ENCODE data around the gene MMGT1.

MMGT1 gene

GRCh38 chrX:135973548-135974278 is at the start of gene MMGT1:
TSS of gene MMGT1 (minus strand) at chrX:135973988. CDS start at chrX:135973675, 313 bp downstream.
- peak; percentile 49 to 64 for DNase-seq (ENCODE audit: low read depth in 2 of 2)

- DNase-seq (ENCODE audit: low read depth in 2 of 2) = no peak
These were observed 48.1 kb upstream of the MMGT1 start for GRCh38 chrX:136021903-136022302.

DNA sequence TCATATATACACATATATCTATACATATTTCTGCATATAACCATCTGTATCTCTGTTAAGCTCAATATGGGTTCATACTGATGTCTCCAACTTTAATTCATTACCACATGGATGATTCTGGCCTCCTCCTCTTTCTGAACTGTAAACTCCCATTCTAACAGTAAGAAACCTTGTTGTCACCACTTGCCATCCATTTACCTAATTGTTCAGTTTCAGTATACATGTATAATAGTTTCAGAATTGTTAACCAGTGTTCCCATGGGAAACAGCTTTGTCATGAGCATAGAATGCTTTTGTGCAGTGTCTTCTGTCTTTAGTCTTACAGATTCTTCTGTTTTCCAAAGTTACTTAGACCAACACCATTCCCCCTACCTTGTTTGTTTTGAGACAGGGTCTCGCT is 47.4 kb upstream of the MMGT1 start:
- DNase-seq (ENCODE audit: low read depth in 2 of 2) = no peak

DNA sequence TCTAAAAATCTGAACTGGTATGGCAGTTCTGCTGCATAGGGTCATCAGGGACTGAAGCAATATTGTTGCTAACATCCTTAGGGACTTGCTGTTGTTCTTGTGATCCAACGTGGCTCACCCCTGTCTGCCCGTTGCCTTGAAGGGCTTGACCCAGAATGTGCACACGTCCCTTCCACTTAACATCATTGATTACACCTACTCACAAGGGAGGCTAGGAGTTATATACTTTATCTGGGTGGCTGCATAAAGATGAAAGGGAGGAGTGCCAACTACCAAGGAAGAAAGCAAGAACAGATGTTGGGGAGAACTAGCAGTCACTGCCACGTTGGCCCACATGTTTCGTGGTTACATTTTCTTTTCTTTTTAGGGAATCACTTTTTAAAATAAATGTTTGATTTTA is 45.4 kb upstream of the MMGT1 start:
- no peak for DNase-seq (ENCODE audit: low read depth in 2 of 2)

DNA sequence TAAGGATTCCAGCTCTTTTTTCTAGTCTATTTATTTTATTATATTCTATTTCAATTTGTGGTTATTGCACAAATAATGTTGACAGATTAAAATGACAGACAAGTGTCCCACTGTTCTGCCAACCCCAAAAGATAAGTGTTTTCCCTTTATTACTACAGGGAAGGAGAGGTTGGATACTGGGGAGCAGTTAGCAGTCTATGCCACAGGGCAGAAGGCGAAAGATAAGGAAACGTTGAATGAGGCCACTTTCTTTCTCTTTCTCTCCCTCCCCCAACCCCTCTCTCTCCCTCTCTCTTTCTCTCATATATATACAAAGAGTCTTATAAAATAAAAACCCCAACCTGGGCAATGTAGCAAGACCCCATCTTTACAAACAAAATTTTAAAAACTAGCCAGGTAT is 43.1 kb upstream of the MMGT1 start:
- no peak for DNase-seq (ENCODE audit: low read depth in 2 of 2)

DNA sequence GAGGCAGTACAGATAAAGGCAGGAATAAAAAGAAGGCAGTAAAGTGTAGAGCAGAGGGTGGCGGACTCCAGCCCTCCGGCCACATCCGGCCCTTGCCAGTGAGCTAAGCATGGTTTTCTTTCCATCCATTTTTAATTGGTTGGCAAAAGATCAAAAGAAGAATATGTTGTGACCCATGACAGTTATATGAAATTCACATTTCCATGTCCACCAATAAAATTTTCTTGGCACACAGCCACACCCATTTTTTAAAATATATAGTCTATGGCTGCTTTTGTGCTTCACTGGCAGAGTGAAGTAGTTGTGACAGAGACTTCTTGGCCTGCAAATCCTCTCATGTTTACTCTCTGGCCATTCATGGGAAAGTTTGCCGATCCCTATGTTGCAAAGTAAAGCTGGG is 41.2 kb upstream of the MMGT1 start:
- DNase-seq (ENCODE audit: low read depth in 2 of 2) = no peak

GRCh38 chrX:135988245-135988644 is 14.5 kb upstream of the MMGT1 start:
- DNase-seq (ENCODE audit: low read depth in 2 of 2) = no peak

- DNase-seq (ENCODE audit: low read depth in 2 of 2) = no peak
These were observed 12.2 kb upstream of the MMGT1 start for GRCh38 chrX:135985973-135986310.

DNA sequence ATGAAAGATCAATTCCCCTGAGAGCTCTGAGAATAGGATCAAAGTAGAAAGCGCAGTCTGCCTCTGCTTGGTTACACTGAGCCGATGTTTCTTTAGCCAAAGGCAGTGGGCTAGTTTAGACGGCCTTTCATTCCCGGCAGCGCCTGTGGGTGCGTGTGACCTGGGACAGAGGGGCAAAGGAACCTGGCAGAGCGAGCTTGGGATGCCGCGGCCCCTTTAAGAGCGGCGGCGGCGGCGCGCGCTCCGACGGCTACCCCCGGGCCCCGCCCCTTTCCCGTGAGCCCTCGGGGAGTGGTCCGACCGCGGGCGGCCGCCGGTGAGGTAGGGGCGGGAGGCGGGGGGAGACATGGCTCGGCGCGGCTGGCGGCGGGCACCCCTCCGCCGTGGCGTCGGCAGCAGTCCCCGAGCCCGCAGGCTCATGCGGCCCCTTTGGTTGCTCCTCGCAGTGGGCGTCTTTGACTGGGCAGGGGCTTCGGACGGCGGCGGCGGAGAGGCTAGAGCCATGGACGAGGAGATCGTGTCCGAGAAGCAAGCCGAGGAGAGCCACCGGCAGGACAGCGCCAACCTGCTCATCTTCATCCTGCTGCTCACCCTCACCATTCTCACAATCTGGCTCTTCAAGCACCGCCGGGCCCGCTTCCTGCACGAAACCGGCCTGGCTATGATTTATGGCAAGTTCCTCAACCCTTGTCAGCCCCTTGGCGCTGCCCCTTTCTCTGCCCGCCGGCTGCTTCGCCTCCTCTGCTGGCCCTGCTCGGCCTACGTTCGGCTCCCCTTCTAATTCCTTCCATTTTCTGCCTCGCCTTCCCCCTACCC is 11.6 kb upstream of the MMGT1 start, which contains the start of gene SLC9A6:
TSS of gene SLC9A6 (plus strand) at position 279 of the 816 bp plus-strand sequence. CDS start at position 503, 224 bp downstream.
- DNase-seq (ENCODE audit: low read depth in 2 of 2) = peak; percentile 4 to 11

DNA sequence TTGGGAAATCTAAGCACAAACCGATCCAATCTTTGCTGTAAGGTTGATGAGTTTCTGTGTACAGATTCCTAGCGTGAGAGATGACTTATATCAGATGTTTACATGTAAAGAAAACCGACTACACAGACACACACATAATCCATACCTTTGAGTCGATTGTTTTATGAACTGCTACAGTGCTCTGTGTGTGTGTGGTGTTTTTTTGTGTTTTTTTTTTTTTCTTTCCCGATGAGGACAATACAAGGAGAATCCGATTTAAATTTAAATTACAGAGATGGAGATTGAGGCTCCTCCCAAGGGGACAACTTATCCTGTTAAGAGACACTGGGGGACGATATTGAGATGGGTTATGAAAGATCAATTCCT is 11.0 kb upstream of the MMGT1 start:
- no peak for DNase-seq (ENCODE audit: low read depth in 2 of 2)

- no peak for DNase-seq (ENCODE audit: low read depth in 2 of 2)
These were observed 10.5 kb upstream of the MMGT1 start for GRCh38 chrX:135984256-135984655.

GRCh38 chrX:135982860-135983259 is 9.1 kb upstream of the MMGT1 start:
- no peak for DNase-seq (ENCODE audit: low read depth in 2 of 2)

- no peak for DNase-seq (ENCODE audit: low read depth in 2 of 2)
These were observed 7.9 kb upstream of the MMGT1 start for GRCh38 chrX:135981668-135982067.

- no peak for DNase-seq (ENCODE audit: low read depth in 2 of 2)
These were observed 7.2 kb upstream of the MMGT1 start for GRCh38 chrX:135981010-135981409.

DNA sequence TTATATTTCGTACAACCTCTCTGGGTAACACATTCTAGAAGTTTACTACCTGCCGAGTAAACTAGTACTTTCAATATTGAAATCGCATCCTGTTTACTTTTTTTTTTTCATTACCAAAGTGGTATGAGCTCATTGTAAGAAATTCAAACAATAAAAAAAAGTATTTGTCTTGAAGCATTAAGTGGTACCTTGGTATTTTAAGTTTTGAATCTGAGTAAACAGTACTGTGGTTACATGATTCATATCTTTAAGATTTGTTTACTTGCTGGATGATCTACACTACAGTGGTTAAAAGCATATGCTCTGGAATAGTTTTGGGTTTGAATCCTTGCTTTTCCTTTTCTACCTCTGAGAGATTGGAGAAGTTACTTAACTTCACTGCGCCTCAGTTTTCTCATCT is 3.8 kb upstream of the MMGT1 start:
- DNase-seq (ENCODE audit: low read depth in 2 of 2) = no peak

GRCh38 chrX:135975421-135975820 is 1.6 kb upstream of the MMGT1 start:
- DNase-seq (ENCODE audit: low read depth in 2 of 2) = no peak

GRCh38 chrX:135974279-135974856 is 580 bp upstream of the MMGT1 start:
- DNase-seq (ENCODE audit: low read depth in 2 of 2) = no peak

GRCh38 chrX:135973025-135973547 is 702 bp downstream of the MMGT1 start:
- no peak for DNase-seq (ENCODE audit: low read depth in 2 of 2)

- DNase-seq (ENCODE audit: low read depth in 2 of 2) = no peak
These were observed 22.5 kb downstream of the MMGT1 start for GRCh38 chrX:135951291-135951690.

DNA sequence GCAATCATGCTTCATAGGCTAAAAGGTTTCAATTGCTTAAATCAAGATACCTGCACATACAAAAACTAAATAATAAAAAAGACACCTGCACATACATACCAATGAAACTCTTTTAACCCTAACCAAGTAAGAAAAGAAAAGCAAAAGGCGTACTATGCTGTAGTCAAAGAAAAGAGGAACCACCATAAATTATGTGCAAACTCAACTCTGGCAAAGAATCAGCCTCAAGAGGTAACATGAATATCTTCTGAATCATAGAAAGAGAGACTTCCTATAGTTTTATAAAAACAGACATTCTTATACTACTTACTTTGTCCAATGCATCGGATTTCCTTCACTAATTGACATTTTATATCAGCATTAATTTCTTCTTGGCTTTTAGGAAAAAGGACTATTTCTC is 29.3 kb downstream of the MMGT1 start:
- no peak for DNase-seq (ENCODE audit: low read depth in 2 of 2)

DNA sequence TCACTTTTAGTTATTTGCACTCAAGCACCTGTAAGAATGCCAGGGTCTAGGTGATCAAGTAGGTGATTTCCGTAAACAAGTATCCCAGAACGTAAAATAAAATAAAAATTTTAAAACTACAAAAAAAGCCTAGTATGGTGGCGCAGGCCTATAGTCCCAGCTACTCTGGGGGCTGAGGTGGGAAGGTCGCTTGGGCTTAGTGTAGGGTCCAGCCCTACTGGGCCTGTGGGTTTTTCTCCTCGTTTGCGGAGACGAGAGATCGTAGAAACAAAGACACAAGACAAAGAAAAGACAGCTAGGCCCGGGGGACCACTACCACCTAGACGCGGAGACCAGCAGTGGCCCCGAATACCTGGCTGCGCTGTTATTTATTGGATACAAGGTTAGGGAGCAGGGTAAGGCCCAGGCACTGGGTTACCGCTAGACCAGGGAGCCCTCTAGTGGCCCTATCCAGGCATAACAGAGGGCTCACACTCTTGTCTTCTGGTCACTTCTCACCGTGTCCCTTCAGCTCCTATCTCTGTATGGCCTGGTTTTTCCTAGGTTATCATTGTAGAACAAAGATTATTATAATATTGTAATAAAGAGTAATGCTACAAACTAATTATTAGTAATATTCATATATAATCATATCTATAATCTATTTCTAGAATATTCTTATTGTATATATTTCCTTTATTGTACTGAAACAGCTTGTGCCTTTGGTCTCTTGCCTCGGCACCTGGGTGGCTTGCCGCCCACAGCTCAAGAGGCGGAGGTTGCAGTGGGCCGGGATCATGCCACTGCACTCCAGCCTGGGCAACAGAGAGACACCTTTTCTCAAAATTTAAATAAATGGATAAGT is 41.9 kb downstream of the MMGT1 start:
- DNase-seq (ENCODE audit: low read depth in 2 of 2) = no peak

- DNase-seq (ENCODE audit: low read depth in 2 of 2) = no peak
These were observed 45.9 kb downstream of the MMGT1 start for GRCh38 chrX:135927897-135928296.

Data from fibroblast of skin of left biceps (primary cell).